ENCODE data around the gene TIA1. TPM values are rescaled to one million over a fixed set of nuclear protein-coding genes. Genes with fewer than 3 reads are reported as not detected.
"Not testable (repeated sequence)": the region's sequence is repeated elsewhere in the genome, so short reads cannot be mapped to it uniquely, and the experiment has no call there.

TIA1 gene
- total RNA-seq, result 97.5 and 115 TPM in 2 replicates
- 39.0 TPM for polyA plus RNA-seq (2012)

DNA sequence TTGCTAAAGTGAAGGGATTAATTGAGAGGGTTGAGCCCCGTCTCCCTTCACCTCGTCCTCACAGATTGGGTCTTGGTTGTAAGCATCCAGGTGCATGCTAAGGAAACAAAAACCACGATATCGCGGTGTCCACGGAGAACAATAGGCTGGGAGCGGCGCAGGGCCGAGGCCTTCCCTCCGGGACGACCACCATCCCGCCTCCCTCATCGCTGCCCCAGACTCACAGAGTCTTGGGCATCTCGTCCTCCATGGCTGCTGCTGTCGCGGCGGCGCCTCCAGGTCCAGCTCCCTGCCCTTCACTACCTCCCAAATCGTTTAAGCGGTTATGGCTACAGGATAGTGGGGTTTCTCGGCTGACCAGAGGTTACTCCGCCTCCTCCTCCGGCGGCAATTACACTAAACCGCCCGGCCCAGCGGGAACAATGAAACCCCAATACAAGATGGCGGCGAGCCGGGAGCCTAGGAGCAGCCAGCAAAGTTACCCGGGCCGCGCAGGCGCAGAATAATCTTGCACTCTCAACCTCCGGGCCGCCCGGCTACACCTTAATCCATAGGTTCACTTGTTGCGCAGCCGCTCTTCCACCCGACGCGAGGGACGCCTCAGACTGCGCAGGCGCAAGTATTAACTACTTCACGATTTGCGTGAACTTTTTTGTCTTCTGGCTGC is at the start of gene TIA1:
Gene TIA1, minus strand, starts transcription at position 448 of the 667 bp plus-strand sequence. Its CDS starts 198 bp downstream, at position 250.
- DNase-seq (ENCODE audit: low read depth), result peak; percentile 99

GRCh38 chr2:70297828-70298227 is 49.4 kb upstream of the TIA1 start:
- DNase-seq (ENCODE audit: low read depth), result not testable (repeated sequence)

- no peak for DNase-seq (ENCODE audit: low read depth)
These were observed 35.2 kb upstream of the TIA1 start for GRCh38 chr2:70283500-70284191.

DNA sequence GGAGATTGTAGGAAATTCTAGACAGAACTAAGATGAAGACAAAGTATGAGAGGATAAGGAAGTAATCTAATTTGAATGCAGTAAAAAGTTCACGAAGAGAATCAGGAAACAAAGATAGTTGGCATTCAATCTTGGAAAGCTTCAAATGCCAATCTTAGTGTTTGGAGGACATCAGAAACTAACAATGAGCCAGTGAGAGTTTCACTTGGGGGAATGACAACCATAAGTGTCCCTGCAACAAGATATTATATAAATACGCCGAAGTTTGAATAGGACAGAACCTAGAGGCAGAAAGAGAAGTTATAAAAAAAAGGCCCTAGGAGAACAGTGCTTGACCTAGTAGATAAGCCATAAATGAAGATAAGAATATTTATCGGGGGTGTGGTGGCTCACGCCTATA is 34.0 kb upstream of the TIA1 start:
- no peak for DNase-seq (ENCODE audit: low read depth)

GRCh38 chr2:70280242-70280798 is 31.9 kb upstream of the TIA1 start:
- no peak for DNase-seq (ENCODE audit: low read depth)

GRCh38 chr2:70270323-70270722 is 21.9 kb upstream of the TIA1 start:
- DNase-seq (ENCODE audit: low read depth), result no peak

- DNase-seq (ENCODE audit: low read depth), result not testable (repeated sequence)
These were observed 21.2 kb upstream of the TIA1 start for GRCh38 chr2:70269422-70270302.

GRCh38 chr2:70266925-70267324 is 18.5 kb upstream of the TIA1 start:
- not testable (repeated sequence) for DNase-seq (ENCODE audit: low read depth)

DNA sequence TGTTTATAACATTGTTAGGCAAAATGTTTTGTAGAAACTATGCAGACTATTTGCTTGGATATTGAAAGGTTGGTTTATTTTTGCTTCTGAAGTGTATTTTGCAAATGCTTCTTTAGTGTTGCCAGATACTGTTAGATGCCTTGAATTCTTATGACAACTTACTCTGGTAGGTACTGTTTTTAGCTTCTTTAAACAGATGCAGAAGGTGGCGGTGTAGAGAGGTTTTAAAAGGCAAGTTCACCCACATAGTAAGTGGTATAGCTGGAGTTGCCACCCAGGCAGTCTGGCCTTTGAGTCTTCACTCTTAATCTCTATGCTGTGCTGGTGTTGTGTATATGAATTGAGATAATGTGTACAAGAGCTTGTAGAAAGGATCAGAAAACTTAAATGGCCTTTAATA is 13.1 kb upstream of the TIA1 start:
- no peak for DNase-seq (ENCODE audit: low read depth)

DNA sequence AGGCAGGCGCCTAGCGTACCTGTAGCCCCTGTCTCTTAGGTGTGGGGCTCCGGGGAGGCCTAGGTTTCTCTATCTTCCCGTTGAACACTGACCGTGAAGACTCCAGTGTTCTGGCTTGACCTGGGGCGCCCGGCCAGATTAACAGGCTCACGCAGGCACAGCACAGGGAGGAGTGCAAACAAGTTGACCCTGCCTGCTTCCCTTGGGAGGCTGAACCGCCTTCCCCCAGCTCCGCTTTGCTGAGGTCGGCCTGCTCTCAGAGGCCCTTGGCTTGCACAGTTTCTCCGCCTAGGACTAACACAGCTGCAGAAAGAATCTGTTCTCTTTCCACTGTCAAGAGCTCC is 10.1 kb upstream of the TIA1 start:
- DNase-seq (ENCODE audit: low read depth), result peak; percentile 40

- no peak for DNase-seq (ENCODE audit: low read depth)
These were observed 7.3 kb upstream of the TIA1 start for GRCh38 chr2:70255637-70256314.

- DNase-seq (ENCODE audit: low read depth), result no peak
These were observed 2.0 kb upstream of the TIA1 start for GRCh38 chr2:70250434-70250833.

- peak; percentile 32 for DNase-seq (ENCODE audit: low read depth)
These were observed 856 bp downstream of the TIA1 start for GRCh38 chr2:70247364-70248180.

- DNase-seq (ENCODE audit: low read depth), result no peak
These were observed 4.4 kb downstream of the TIA1 start for GRCh38 chr2:70243806-70244584.

GRCh38 chr2:70242552-70242951 is 5.9 kb downstream of the TIA1 start:
- DNase-seq (ENCODE audit: low read depth), result no peak

- no peak for DNase-seq (ENCODE audit: low read depth)
These were observed 7.1 kb downstream of the TIA1 start for GRCh38 chr2:70241340-70241739.

DNA sequence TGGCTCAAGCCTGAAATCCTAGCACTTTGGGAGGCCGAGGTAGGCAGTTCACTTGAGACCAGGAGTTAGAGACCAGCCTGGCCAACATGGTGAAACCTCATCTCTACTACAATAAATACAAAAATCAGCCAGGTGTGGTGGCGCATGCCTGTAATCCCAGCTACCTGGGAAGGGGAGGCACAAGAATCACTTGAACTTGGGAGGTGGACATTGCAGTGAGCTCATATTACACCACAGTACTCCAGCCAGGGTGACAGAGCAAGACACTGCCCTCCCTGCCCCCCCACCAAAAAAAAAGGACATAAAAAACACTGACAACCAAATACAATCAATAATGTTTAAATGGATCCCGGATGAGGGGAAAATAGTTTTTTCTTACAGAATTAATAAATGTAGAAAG is 7.8 kb downstream of the TIA1 start:
- no peak for DNase-seq (ENCODE audit: low read depth)

DNA sequence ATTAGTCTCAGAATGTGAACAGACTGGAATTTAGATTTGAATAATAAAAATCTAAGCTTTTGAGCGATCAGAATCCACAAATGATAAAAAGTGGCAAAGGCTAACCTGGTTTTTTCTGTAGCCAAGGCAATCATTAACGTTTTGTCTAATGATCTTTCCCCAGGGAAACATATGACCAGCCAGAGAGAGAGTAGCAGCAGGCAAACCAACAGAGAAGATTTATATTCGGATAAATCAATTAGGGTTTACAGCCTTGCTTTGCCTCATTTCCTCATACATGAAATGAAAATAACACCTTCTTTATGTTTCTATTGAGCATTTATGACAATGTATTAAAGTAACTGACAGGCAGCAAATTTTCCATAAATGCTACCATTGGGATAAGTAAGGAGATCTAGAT is 14.5 kb downstream of the TIA1 start:
- DNase-seq (ENCODE audit: low read depth), result no peak

DNA sequence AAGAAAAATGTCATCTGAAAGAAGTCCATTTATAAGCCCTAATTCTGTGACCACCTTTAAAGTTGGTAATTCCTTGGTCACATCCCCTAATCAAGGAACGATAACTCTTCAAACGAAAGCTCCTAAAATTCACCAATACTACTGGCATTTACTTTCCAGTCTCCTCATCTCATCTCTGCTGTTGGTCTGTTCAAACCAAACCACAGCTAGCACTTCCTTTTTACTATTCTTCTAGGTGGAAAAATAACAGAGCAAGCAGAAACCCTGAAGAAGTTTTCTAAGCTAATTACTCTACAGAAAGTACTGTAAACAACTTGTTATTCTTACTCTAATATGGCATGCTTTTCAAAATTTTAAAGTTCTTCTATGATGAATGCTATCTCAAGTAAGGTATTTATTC is 21.6 kb downstream of the TIA1 start:
- no peak for DNase-seq (ENCODE audit: low read depth)

Measured in myocyte (in vitro differentiated cells).